ENCODE data around the gene TF. TPM values are rescaled to one million over a fixed set of nuclear protein-coding genes. Genes with fewer than 3 reads are reported as not detected.

The TF gene
- total and polyA plus RNA-seq, 12 donors: under 0.01 to 15.5 (median 2.2) TPM; not detected in 1

- Histone ChIP-seq H3K27ac (no peak overlapping the region), H3K36me3 (replicated peaks in 1 of 2) (no peaks in the 10 kb centered on the region), H3K27me3 (no peaks in the 10 kb centered on the region), H3K4me1 (replicated peaks in 1 of 2) (no peaks in the 10 kb centered on the region), H3K4me3 (no peak overlapping the region), H3K9me3 (replicated peaks in 1 of 3) (no peaks in the 10 kb centered on the region)
- intact Hi-C loops (cut with DNase I): no loop called here
- TF ChIP-seq, protein P1, sequence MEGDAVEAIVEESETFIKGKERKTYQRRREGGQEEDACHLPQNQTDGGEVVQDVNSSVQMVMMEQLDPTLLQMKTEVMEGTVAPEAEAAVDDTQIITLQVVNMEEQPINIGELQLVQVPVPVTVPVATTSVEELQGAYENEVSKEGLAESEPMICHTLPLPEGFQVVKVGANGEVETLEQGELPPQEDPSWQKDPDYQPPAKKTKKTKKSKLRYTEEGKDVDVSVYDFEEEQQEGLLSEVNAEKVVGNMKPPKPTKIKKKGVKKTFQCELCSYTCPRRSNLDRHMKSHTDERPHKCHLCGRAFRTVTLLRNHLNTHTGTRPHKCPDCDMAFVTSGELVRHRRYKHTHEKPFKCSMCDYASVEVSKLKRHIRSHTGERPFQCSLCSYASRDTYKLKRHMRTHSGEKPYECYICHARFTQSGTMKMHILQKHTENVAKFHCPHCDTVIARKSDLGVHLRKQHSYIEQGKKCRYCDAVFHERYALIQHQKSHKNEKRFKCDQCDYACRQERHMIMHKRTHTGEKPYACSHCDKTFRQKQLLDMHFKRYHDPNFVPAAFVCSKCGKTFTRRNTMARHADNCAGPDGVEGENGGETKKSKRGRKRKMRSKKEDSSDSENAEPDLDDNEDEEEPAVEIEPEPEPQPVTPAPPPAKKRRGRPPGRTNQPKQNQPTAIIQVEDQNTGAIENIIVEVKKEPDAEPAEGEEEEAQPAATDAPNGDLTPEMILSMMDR (IDR thresholded peaks at IDR 0.05): no peak
- WGBS, 4 donors: 87 to 97% (median 91%) methylated on average over 2 to 4 of the region's 4 CpGs
- DNase-seq: no peak
These were observed 92.2 kb downstream of the TF start for GRCh38 chr3:133838296-133838789.

- Histone ChIP-seq H3K4me3 (no peak overlapping the region), H3K27me3 (no peaks in the 10 kb centered on the region), H3K9me3 (replicated peaks in 1 of 3) (no peaks in the 10 kb centered on the region), H3K4me1 (replicated peaks in 1 of 2) (no peaks in the 10 kb centered on the region), H3K27ac (no peak overlapping the region), H3K36me3 (replicated peaks in 1 of 2) (no peaks in the 10 kb centered on the region)
- 87 to 95% (median 93%) methylated on average over 6 to 12 of the region's 12 CpGs for WGBS, 4 donors
- intact Hi-C loops (cut with DNase I): no loop called here
- DNase-seq: no peak
- TF ChIP-seq, protein P1 (IDR thresholded peaks at IDR 0.05): no peak
- TF ChIP-seq POLR2A (IDR thresholded peaks at IDR 0.05): no peak
These were observed 93.0 kb downstream of the TF start for GRCh38 chr3:133838916-133839800.

- Histone ChIP-seq H3K4me3 (no peak overlapping the region), H3K4me1 (replicated peaks in 1 of 2) (no peaks in the 10 kb centered on the region), H3K27ac (no peak overlapping the region), H3K27me3 (no peaks in the 10 kb centered on the region), H3K36me3 (replicated peaks in 1 of 2) (no peaks in the 10 kb centered on the region), H3K9me3 (replicated peaks in 1 of 3) (no peaks in the 10 kb centered on the region)
- intact Hi-C loops (cut with DNase I): no loop called here
- DNase-seq: no peak
- TF ChIP-seq POLR2A (IDR thresholded peaks at IDR 0.05): no peak
- TF ChIP-seq, protein P1 (IDR thresholded peaks at IDR 0.05): no peak
- 87 to 95% (median 91%) methylated on average over 3 to 9 of the region's 9 CpGs for WGBS, 4 donors
These were observed 94.0 kb downstream of the TF start for GRCh38 chr3:133840055-133840737.

GRCh38 chr3:133840767-133841166, 94.6 kb downstream of the TF start:
- 80 to 93% (median 91%) methylated on average over 2 to 6 of the region's 6 CpGs for WGBS, 4 donors
- H3K27me3 ChIP-seq: no peaks in the 10 kb centered on the region
- no peak overlapping the region for H3K27ac ChIP-seq
- H3K36me3 ChIP-seq (replicated peaks in 1 of 2): no peaks in the 10 kb centered on the region
- no peaks in the 10 kb centered on the region for H3K9me3 ChIP-seq (replicated peaks in 1 of 3)
- intact Hi-C loops (cut with DNase I): no loop called here
- H3K4me3 ChIP-seq: no peak overlapping the region
- TF ChIP-seq, protein P1 (IDR thresholded peaks at IDR 0.05): no peak
- DNase-seq: no peak
- H3K4me1 ChIP-seq (replicated peaks in 1 of 2): no peaks in the 10 kb centered on the region
